ENCODE measurements around the gene SLC27A1.

SLC27A1 gene

GRCh38 chr19:17481986-17482385, 11.7 kb downstream of the SLC27A1 start:
- no peak for TF ChIP-seq CTCF (IDR thresholded peaks at IDR 0.05; ENCODE audit: insufficient read depth, low read length, poor library complexity, severe bottlenecking)
- Histone ChIP-seq H3K4me3 (replicated peaks; ENCODE audit: low read depth, low read length) (no peak overlapping the region), H3K36me3 (ENCODE audit: control insufficient read depth, insufficient read depth, low read length) (no peaks in the 10 kb centered on the region), H3K27me3 (replicated peaks; ENCODE audit: control insufficient read depth, insufficient read depth, low read length) (no peaks in the 10 kb centered on the region)
- no peak for DNase-seq (ENCODE audit: extremely low read depth, insufficient read length)

- no peak for DNase-seq (ENCODE audit: extremely low read depth, insufficient read length)
- H3K36me3 ChIP-seq (ENCODE audit: control insufficient read depth, insufficient read depth, low read length): no peaks in the 10 kb centered on the region
- no peak for TF ChIP-seq CTCF (IDR thresholded peaks at IDR 0.05; ENCODE audit: insufficient read depth, low read length, poor library complexity, severe bottlenecking)
- H3K4me3 ChIP-seq (replicated peaks; ENCODE audit: low read depth, low read length): no peak overlapping the region
- H3K27me3 ChIP-seq (replicated peaks; ENCODE audit: control insufficient read depth, insufficient read depth, low read length): no peaks in the 10 kb centered on the region
These were observed 12.7 kb downstream of the SLC27A1 start for GRCh38 chr19:17482877-17483604.

- no peak overlapping the region for H3K4me3 ChIP-seq (replicated peaks; ENCODE audit: low read depth, low read length)
- TF ChIP-seq CTCF (IDR thresholded peaks at IDR 0.05; ENCODE audit: insufficient read depth, low read length, poor library complexity, severe bottlenecking): no peak
- DNase-seq (ENCODE audit: extremely low read depth, insufficient read length): no peak
- H3K36me3 ChIP-seq (ENCODE audit: control insufficient read depth, insufficient read depth, low read length): no peaks in the 10 kb centered on the region
- H3K27me3 ChIP-seq (replicated peaks; ENCODE audit: control insufficient read depth, insufficient read depth, low read length): no peaks in the 10 kb centered on the region
These were observed 13.3 kb downstream of the SLC27A1 start for GRCh38 chr19:17483605-17484002.

- TF ChIP-seq CTCF (IDR thresholded peaks at IDR 0.05; ENCODE audit: insufficient read depth, low read length, poor library complexity, severe bottlenecking): no peak
- no peaks in the 10 kb centered on the region for H3K27me3 ChIP-seq (replicated peaks; ENCODE audit: control insufficient read depth, insufficient read depth, low read length)
- DNase-seq (ENCODE audit: extremely low read depth, insufficient read length): no peak
- H3K36me3 ChIP-seq (ENCODE audit: control insufficient read depth, insufficient read depth, low read length): no peaks in the 10 kb centered on the region
- no peak overlapping the region for H3K4me3 ChIP-seq (replicated peaks; ENCODE audit: low read depth, low read length)
These were observed 14.3 kb downstream of the SLC27A1 start for GRCh38 chr19:17484520-17485185.

- TF ChIP-seq CTCF (IDR thresholded peaks at IDR 0.05; ENCODE audit: insufficient read depth, low read length, poor library complexity, severe bottlenecking): no peak
- H3K27me3 ChIP-seq (replicated peaks; ENCODE audit: control insufficient read depth, insufficient read depth, low read length): no peaks in the 10 kb centered on the region
- no peaks in the 10 kb centered on the region; the same call in 1 of the 2 replicates for H3K36me3 ChIP-seq (ENCODE audit: control insufficient read depth, insufficient read depth, low read length)
- H3K4me3 ChIP-seq (replicated peaks; ENCODE audit: low read depth, low read length): no peak overlapping the region
- DNase-seq (ENCODE audit: extremely low read depth, insufficient read length): no peak
These were observed 16.4 kb downstream of the SLC27A1 start for GRCh38 chr19:17486545-17487240.
